K562 (cell line): ENCODE results near the gene MLLT1. TPM values are rescaled to one million over a fixed set of nuclear protein-coding genes. Genes with fewer than 3 reads are reported as not detected.

Experiments used
- ATAC-seq: fragments of 200-7000 bp; cut with Tn5 transposase; 3 replicates; pipeline ENCODE4 v1.9.1; 2020; ENCODE audit warnings: moderate library complexity
- BruUV-seq: library from RNA; stranded (reverse); fragments of 400-500 nt; replicated peaks from 2 replicates; lab custom pipeline; 2021; lab: Mats Ljungman, UMichigan
- CTCF ChIA-PET: fragments of 300-600 bp; formaldehyde crosslinking; extraction: SDS; loops from one replicate; lab custom pipeline; 2021; ENCODE audit warnings: low intra/inter-chr PET ratio; lab: Yijun Ruan, JAX
- POLR2A ChIA-PET: fragments of 300-600, 350-650 bp; sonication (Branson Sonifier 250); formaldehyde crosslinking; extraction: SDS; loops from one replicate; lab custom pipeline; 2021; ENCODE audit warnings: antibody characterized with exemption, inconsistent platforms; lab: Yijun Ruan, JAX
- DNase-seq, 4 experiments: peaks; one replicate each; pipeline versions ENCODE4 v3.0.0 to v3.0.0-alpha.2; 2011 to 2018; ENCODE audit warnings: low spot score in 3 of 4, mixed read lengths in 3 of 4; ENCODE audit errors: extremely low read depth in 1 of 4
- FAIRE-seq: peaks from 2 replicates; lab custom pipeline; 2011; peaks lifted over from hg19 to GRCh38; lab: Jason Lieb, UNC
- H2AFZ ChIP-seq: 2 replicates; pipeline ENCODE4 v1.6.0; 2011; ENCODE audit warnings: low read depth, low read length, control low read depth, inconsistent platforms
- H3K27ac ChIP-seq: fragments of 200-600 bp; 3 replicates; pipeline ENCODE4 v1.8.0; 2011; ENCODE audit warnings: low read depth, mild to moderate bottlenecking, control low read depth, inconsistent platforms, low read length, moderate library complexity, mixed read lengths; ENCODE audit errors: extremely low read depth
- H3K27me3 ChIP-seq, 2 experiments: fragments of 300-600 bp in 1 of 2; 2 replicates in 1 of 2; 3 replicates in 1 of 2; pipeline versions ENCODE4 v1.6.0 to v1.8.0; 2011; ENCODE audit warnings: inconsistent platforms in 2 of 2, low read length in 2 of 2, mild to moderate bottlenecking in 1 of 2, mixed read lengths in 1 of 2, moderate library complexity in 1 of 2; ENCODE audit not compliant: control insufficient read depth in 2 of 2, insufficient read depth in 2 of 2
- H3K36me3 ChIP-seq: fragments of 300-600 bp; 3 replicates; pipeline ENCODE4 v1.8.0; 2011; ENCODE audit warnings: mild to moderate bottlenecking, low read length, inconsistent platforms; ENCODE audit not compliant: control insufficient read depth, insufficient read depth
- H3K4me1 ChIP-seq, 2 experiments: fragments of 200-600 bp in 1 of 2; replicated peaks in 1 of 2; 2 replicates in 1 of 2; 3 replicates in 1 of 2; pipeline versions ENCODE4 v1.5.1 to v1.8.0; 2011; ENCODE audit warnings: inconsistent platforms in 2 of 2, low read length in 2 of 2, mild to moderate bottlenecking in 1 of 2, mixed read lengths in 1 of 2, moderate library complexity in 1 of 2; ENCODE audit not compliant: control insufficient read depth in 2 of 2, insufficient read depth in 2 of 2
- H3K4me2 ChIP-seq: 2 replicates; pipeline ENCODE4 v1.6.1; 2011; ENCODE audit warnings: low read length, control low read depth, inconsistent platforms, mixed read lengths; ENCODE audit not compliant: insufficient read depth
- H3K4me3 ChIP-seq: fragments of 200-600 bp; sonication (generic), shearing (Covaris generic); 2 replicates; pipeline ENCODE4 v1.5.1; 2016; ENCODE audit warnings: control low read depth, inconsistent platforms
- H3K79me2 ChIP-seq: fragments of 200-600 bp; 3 replicates; pipeline ENCODE4 v1.8.0; 2011; ENCODE audit warnings: low read length, inconsistent platforms; ENCODE audit not compliant: control insufficient read depth, insufficient read depth
- H3K9ac ChIP-seq, 2 experiments: 2 replicates each; pipeline versions ENCODE4 v1.6.0 to v1.6.1; 2011; ENCODE audit warnings: low read depth in 2 of 2, low read length in 2 of 2, control low read depth in 1 of 2, inconsistent platforms in 1 of 2, mild to moderate bottlenecking in 1 of 2, mixed read lengths in 1 of 2; ENCODE audit not compliant: insufficient read depth in 1 of 2
- H3K9me1 ChIP-seq: one replicate; pipeline ENCODE4 v1.6.0; 2011; ENCODE audit warnings: inconsistent platforms, mild to moderate bottlenecking, low read length, moderate library complexity; ENCODE audit not compliant: control insufficient read depth, insufficient read depth
- H3K9me3 ChIP-seq: replicated peaks from 2 replicates; pipeline ENCODE4 v1.5.1; 2011; ENCODE audit warnings: low read depth, low read length, inconsistent platforms; ENCODE audit not compliant: control insufficient read depth, insufficient read depth
- H4K20me1 ChIP-seq: replicated peaks from 2 replicates; pipeline ENCODE4 v1.6.1; 2011; ENCODE audit warnings: low read length, inconsistent platforms, mixed read lengths; ENCODE audit not compliant: control insufficient read depth, insufficient read depth
- NFYB ChIP-seq: IDR thresholded peaks from 2 replicates; pipeline ENCODE4 v1.6.1; 2011; ENCODE audit warnings: mild to moderate bottlenecking, moderate library complexity; ENCODE audit not compliant: insufficient read length; ENCODE audit errors: extremely low read depth
- NR1H2 ChIP-seq: sonication (generic); formaldehyde crosslinking; IDR thresholded peaks from 2 replicates; pipeline ENCODE4 v1.4.0; 2020; ENCODE audit warnings: mild to moderate bottlenecking, missing genetic modification reagents
- POLR2G ChIP-seq: fragments of 200-400 bp; formaldehyde crosslinking; IDR thresholded peaks from 2 replicates; pipeline ENCODE4 v1.6.1; 2017; ENCODE audit warnings: low read depth, mild to moderate bottlenecking, antibody characterized with exemption, low read length, moderate library complexity
- TSC22D4 ChIP-seq: fragments of 450-650 bp; IDR thresholded peaks from 2 replicates; pipeline ENCODE4 v1.6.1; 2016; ENCODE audit warnings: missing genetic modification characterization, missing biosample characterization, control low read depth
- WGBS: fragments of 100-300 bp; shearing (Covaris generic); methylation state at CpG from one replicate; pipeline ENCODE4 v1.1.6; 2016; ENCODE audit warnings: low coverage, mixed read lengths; ENCODE audit not compliant: insufficient coverage; ENCODE audit errors: missing lambda C conversion rate; 5-methylcytosine and 5-hydroxymethylcytosine counted together
- in situ Hi-C: fragments of 300-500 bp; cut with MboI; formaldehyde crosslinking; loops from 4 replicates; pipeline ENCODE4 v1.15.0; 2018; ENCODE audit warnings: inconsistent platforms, mixed read lengths
- intact Hi-C: fragments of 100-400 bp; cut with micrococcal nuclease; formaldehyde crosslinking; loops from 2 replicates; pipeline ENCODE4 v1.14.2; 2022
- polyA plus RNA-seq, 8 experiments: library from polyadenylated mRNA; depleted of rRNA in 4 of 8; stranded (reverse) in 5 of 8; unstranded in 3 of 8; fragments of >200 nt; fragmentation: Nextera tagmentation in 2 of 8; fragmentation: Illumina TruSeq in 1 of 8; extraction: Ambion mirVana in 2 of 8; extraction: Trizol in 1 of 8; gene quantifications; 2 replicates each; pipeline versions ENCODE4 v1.2.1 to v1.2.3, GENCODE V29; 2011 to 2014; ENCODE audit warnings: inconsistent platforms in 1 of 8, missing spikeins in 1 of 8
- total RNA-seq, 7 experiments: library from RNA; depleted of rRNA in 6 of 7; stranded (reverse); fragments of >200 nt in 6 of 7; fragmentation: Illumina TruSeq in 2 of 7; extraction: Trizol in 2 of 7; gene quantifications; 2 replicates each; pipeline versions ENCODE4 v1.2.1 to v1.2.3, GENCODE V29; 2011 to 2021; ENCODE audit warnings: low replicate concordance in 1 of 7

The MLLT1 gene
- total and polyA plus RNA-seq, 9 of the 15 experiments (the other 6 are each of a cell fraction or from before 2014, with no cell fraction given): 0.23 to 63.5 (median 15.4) TPM

GRCh38 chr19:6229951-6230712 is 49.6 kb downstream of the MLLT1 start:
- peaks cover 51% of the 10 kb centered on the region for H3K79me2 ChIP-seq
- H3K9me3 ChIP-seq: no peaks in the 10 kb centered on the region
- H3K36me3 ChIP-seq: peaks cover 55% of the 10 kb centered on the region; the same call in 2 of the 3 replicates
- H3K4me2 ChIP-seq: no peak overlapping the region
- in situ Hi-C loops: no loop called here
- peaks cover under 1% of the 10 kb centered on the region for H3K9me1 ChIP-seq
- peaks cover 5 to 35% of the 10 kb centered on the region in 2 experiments; a peak in 3 of 5 replicates for H3K4me1 ChIP-seq
- WGBS: 95% methylated on average over 28 of the region's 43 CpGs
- ChIA-PET CTCF (no interaction called here), POLR2A (interaction anchor here (0.8 kb wide), 1 partner anchor 21 kb away, joined by 4 read pairs; no protein-coding TSS in a partner anchor)
- no peak overlapping the region for H3K4me3 ChIP-seq
- no peaks in the 10 kb centered on the region for H3K27me3 ChIP-seq
- H3K27ac ChIP-seq: no peak overlapping the region
- no peak overlapping the region for H2AFZ ChIP-seq
- no peak for ATAC-seq
- FAIRE-seq: no peak
- intact Hi-C loops: no loop called here
- no TSS peak for BruUV-seq
- no peak for DNase-seq
- H3K9ac ChIP-seq: no peak overlapping the region
- peaks cover 10% of the 10 kb centered on the region for H4K20me1 ChIP-seq
- no peak for TF ChIP-seq NR1H2
- peak; percentile 9; the same call in 1 of the 2 replicates for TF ChIP-seq POLR2G

- H3K4me2 ChIP-seq: no peak overlapping the region
- H3K9me3 ChIP-seq: no peaks in the 10 kb centered on the region
- H3K9ac ChIP-seq: no peak overlapping the region; a peak in 1 of 4 replicates
- TF ChIP-seq NFYB (no peak), TSC22D4 (tag) (0 out of 2 replicates have a peak, but pooled peaks have one; percentile 57)
- ChIA-PET CTCF (no interaction called here), POLR2A (no interaction called here)
- no peaks in the 10 kb centered on the region for H3K27me3 ChIP-seq
- H3K9me1 ChIP-seq: no peaks in the 10 kb centered on the region
- H4K20me1 ChIP-seq: peaks cover 7% of the 10 kb centered on the region
- ATAC-seq (no peak), DNase-seq (no peak), FAIRE-seq (no peak)
- in situ Hi-C loops (no loop called here), intact Hi-C loops (no loop called here)
- WGBS: 93% methylated on average over 24 of the region's 27 CpGs
- H3K27ac ChIP-seq: no peak overlapping the region
- no peak overlapping the region for H2AFZ ChIP-seq
- H3K4me3 ChIP-seq: no peak overlapping the region
- H3K79me2 ChIP-seq: peaks cover 43% of the 10 kb centered on the region
- BruUV-seq: TSS peak; percentile 31
- H3K4me1 ChIP-seq: peaks cover 3 to 31% of the 10 kb centered on the region in 2 experiments; a peak in 3 of 5 replicates
- peaks cover 61% of the 10 kb centered on the region; the same call in 2 of the 3 replicates for H3K36me3 ChIP-seq
Measured at GRCh38 chr19:6229216-6229913, 50.4 kb downstream of the MLLT1 start.
